Pericardium fibroblast (primary cell): Measurements from ENCODE around the gene TLK1. TPM values are rescaled to one million over a fixed set of nuclear protein-coding genes. Genes with fewer than 3 reads are reported as not detected.

Source experiments
- total RNA-seq: library from RNA; depleted of rRNA; stranded (reverse); fragments of >200 nt; gene quantifications from 2 replicates; pipeline ENCODE4 v1.2.3, GENCODE V29; 2015

Gene TLK1
- total RNA-seq: 9.5 and 12.7 TPM in 2 replicates

DNA sequence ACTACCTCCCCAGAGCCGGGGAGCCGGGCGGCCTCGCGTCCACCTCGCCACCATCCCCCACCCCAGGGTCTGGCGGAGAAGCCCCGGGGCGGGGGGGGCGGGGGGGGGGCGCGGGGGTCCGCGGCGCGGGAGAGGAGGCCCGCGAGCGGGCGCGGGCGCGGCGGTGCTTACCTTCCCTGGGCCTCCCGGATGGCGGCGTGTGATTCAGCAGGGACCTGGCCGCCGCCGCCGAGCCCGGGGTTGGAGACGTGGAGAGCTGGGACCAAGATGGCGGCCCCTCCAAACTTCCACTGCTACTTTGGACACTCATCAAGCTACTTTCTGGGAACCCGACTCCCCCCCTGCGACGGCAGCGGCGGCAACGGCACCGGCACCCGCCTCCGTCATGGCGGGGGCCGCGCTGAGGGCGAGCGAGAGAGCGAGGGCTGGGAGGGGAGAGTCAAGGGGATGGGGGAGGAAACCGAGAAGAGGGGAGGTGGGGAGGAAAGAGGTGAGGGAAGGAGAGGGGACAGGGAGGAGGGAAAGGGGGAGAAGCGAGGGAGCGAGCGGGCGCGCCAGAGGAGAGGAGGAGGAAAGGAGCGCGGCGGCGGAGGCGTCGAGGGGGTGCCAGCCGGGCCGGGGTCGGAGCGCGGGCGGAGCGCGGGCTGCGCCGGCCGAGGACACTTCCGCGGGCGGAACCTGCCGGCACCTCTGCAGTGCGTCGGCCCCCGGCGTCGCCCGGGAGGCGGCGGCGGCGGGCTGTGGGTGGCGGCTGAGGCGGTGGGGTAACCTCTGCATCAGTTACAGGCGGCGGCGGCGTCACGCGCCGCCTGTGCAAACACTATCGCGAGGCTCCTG is at the start of gene TLK1:
TLK1 (minus strand) TSS at position 775 of the 837 bp plus-strand sequence; CDS start at position 310, 465 bp downstream.

Other genes with a start within 250 kb of the TLK1 start
- gene GORASP2, start 231.6 kb downstream of the TLK1 start, total RNA-seq: 60.9 and 112 TPM in 2 replicates